ENCODE data around the gene ITPR3.

DNA sequence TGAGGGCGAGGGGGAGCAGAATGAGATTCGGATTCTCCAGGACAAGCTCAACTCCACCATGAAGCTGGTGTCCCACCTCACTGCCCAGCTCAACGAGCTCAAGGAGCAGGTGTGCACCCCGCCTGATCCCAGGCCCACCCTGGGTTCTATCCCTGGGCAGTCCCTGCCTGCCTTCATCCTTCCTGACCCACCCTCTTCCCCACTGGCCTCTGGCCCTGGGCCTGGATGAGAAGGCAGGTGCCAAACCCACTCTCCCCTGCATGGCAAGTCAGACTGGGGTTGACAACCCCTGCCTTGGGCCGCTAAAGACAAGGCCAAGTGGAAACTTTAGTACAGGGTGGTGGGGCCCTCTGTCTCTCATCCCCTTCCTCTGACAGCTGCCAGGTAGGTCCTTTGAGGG is 73.9 kb downstream of the ITPR3 start:
- TF ChIP-seq, protein P1, sequence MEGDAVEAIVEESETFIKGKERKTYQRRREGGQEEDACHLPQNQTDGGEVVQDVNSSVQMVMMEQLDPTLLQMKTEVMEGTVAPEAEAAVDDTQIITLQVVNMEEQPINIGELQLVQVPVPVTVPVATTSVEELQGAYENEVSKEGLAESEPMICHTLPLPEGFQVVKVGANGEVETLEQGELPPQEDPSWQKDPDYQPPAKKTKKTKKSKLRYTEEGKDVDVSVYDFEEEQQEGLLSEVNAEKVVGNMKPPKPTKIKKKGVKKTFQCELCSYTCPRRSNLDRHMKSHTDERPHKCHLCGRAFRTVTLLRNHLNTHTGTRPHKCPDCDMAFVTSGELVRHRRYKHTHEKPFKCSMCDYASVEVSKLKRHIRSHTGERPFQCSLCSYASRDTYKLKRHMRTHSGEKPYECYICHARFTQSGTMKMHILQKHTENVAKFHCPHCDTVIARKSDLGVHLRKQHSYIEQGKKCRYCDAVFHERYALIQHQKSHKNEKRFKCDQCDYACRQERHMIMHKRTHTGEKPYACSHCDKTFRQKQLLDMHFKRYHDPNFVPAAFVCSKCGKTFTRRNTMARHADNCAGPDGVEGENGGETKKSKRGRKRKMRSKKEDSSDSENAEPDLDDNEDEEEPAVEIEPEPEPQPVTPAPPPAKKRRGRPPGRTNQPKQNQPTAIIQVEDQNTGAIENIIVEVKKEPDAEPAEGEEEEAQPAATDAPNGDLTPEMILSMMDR (IDR thresholded peaks at IDR 0.05), result no peak
- TF ChIP-seq POLR2A (IDR thresholded peaks at IDR 0.05) (no peak), POLR2AphosphoS5 (IDR thresholded peaks at IDR 0.05) (no peak), EP300 (IDR thresholded peaks at IDR 0.05) (no peak)
